ENCODE measurements around the gene CBFA2T2.

The CBFA2T2 gene

DNA sequence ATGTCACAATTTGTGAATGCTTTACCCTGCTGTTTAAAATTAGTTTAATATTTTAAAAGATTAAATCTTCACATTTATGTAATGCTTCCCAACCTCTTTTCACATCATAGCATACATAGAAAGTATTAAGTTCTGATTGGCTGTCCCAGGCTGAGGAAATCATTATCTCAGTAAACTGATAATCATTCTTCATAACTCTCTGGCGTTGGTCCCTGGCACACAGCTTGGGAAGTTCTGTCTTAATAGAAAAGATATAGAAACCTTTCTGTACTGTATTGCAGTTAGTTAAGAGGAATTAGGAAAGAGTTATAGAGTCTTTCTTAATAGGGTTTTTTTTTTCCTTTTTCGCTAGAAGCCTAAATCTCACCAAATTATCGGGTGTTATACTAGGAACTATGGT lies 85.4 kb downstream of the CBFA2T2 start:
- no peak for TF ChIP-seq SIN3A (IDR thresholded peaks at IDR 0.05; ENCODE audit: borderline replicate concordance, insufficient read depth, low read length)
- TF ChIP-seq, protein P1, sequence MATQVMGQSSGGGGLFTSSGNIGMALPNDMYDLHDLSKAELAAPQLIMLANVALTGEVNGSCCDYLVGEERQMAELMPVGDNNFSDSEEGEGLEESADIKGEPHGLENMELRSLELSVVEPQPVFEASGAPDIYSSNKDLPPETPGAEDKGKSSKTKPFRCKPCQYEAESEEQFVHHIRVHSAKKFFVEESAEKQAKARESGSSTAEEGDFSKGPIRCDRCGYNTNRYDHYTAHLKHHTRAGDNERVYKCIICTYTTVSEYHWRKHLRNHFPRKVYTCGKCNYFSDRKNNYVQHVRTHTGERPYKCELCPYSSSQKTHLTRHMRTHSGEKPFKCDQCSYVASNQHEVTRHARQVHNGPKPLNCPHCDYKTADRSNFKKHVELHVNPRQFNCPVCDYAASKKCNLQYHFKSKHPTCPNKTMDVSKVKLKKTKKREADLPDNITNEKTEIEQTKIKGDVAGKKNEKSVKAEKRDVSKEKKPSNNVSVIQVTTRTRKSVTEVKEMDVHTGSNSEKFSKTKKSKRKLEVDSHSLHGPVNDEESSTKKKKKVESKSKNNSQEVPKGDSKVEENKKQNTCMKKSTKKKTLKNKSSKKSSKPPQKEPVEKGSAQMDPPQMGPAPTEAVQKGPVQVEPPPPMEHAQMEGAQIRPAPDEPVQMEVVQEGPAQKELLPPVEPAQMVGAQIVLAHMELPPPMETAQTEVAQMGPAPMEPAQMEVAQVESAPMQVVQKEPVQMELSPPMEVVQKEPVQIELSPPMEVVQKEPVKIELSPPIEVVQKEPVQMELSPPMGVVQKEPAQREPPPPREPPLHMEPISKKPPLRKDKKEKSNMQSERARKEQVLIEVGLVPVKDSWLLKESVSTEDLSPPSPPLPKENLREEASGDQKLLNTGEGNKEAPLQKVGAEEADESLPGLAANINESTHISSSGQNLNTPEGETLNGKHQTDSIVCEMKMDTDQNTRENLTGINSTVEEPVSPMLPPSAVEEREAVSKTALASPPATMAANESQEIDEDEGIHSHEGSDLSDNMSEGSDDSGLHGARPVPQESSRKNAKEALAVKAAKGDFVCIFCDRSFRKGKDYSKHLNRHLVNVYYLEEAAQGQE (IDR thresholded peaks at IDR 0.05; ENCODE audit: insufficient read depth in 1 of 2, low read depth in 2 of 2, low read length in 2 of 2), result no peak
- TF ChIP-seq TAF1 (IDR thresholded peaks at IDR 0.05; ENCODE audit: borderline replicate concordance, insufficient read depth, low read length), result no peak
- no peak for TF ChIP-seq FOXP2 (optimal IDR thresholded peaks at IDR 0.05; ENCODE audit: borderline replicate concordance, extremely low read depth, extremely low read length, insufficient read depth)
- no peak for TF ChIP-seq POLR2AphosphoS5 (IDR thresholded peaks at IDR 0.05; ENCODE audit: low read depth, low read length)

DNA sequence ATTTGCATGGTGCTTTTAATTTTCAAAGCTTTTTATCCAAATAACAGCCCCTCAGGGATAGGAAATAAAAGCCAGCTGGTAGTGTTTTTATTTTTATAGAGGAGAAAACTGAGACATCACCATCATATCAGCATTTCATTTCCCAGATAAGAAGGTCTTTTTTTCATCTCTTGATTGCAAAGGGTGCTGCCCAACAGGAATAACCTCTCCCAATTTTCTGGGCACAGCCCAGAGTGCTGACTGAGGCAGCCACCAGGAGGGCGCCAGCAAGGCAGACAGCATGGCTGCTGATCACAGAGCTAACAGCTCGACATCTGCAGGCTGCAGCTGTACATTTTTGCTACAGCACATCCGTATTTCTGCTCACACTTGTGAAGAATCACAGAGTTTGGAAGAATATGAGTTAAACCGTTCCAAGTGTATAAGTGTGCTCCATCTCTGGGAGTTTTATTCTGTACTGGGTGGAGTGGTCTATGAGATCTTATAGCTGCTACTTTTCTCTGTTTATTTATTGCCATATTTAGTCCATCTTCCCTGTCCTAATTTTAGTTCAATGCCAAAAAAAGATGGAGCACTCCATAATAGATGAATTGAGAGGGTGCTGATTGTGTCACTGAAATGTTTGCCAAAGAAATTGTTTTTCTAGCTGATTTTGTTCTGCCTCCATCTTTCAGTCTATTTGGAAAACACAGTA lies 86.7 kb downstream of the CBFA2T2 start:
- TF ChIP-seq SIN3A (IDR thresholded peaks at IDR 0.05; ENCODE audit: borderline replicate concordance, insufficient read depth, low read length), result no peak
- TF ChIP-seq POLR2AphosphoS5 (IDR thresholded peaks at IDR 0.05; ENCODE audit: low read depth, low read length), result no peak
- TF ChIP-seq, protein P1 (IDR thresholded peaks at IDR 0.05; ENCODE audit: insufficient read depth in 1 of 2, low read depth in 2 of 2, low read length in 2 of 2), result no peak
- no peak for TF ChIP-seq FOXP2 (optimal IDR thresholded peaks at IDR 0.05; ENCODE audit: borderline replicate concordance, extremely low read depth, extremely low read length, insufficient read depth)
- no peak for TF ChIP-seq TAF1 (IDR thresholded peaks at IDR 0.05; ENCODE audit: borderline replicate concordance, insufficient read depth, low read length)

DNA sequence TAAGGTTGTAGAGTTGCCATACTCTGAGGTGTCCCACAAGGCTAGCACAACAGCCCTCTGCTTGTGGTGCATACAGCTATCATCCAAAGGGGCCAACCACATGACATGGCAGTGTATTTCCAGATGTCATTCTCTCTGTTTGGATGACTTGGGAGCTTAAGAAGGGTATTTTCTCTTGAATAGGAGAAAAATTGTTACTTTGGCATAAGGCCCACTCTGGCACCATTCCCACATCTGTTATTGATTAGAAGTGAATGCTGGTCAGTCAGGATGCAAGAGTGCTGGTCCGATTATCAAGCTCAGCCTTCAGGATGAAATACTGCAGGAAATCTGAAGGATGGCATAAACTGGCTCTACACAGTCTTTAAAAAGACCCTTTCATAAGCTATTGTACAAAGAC lies 88.6 kb downstream of the CBFA2T2 start:
- TF ChIP-seq SIN3A (IDR thresholded peaks at IDR 0.05; ENCODE audit: borderline replicate concordance, insufficient read depth, low read length), result no peak
- TF ChIP-seq POLR2AphosphoS5 (IDR thresholded peaks at IDR 0.05; ENCODE audit: low read depth, low read length), result no peak; the same call in 1 of the 2 replicates
- TF ChIP-seq, protein P1 (IDR thresholded peaks at IDR 0.05; ENCODE audit: insufficient read depth in 1 of 2, low read depth in 2 of 2, low read length in 2 of 2), result no peak

DNA sequence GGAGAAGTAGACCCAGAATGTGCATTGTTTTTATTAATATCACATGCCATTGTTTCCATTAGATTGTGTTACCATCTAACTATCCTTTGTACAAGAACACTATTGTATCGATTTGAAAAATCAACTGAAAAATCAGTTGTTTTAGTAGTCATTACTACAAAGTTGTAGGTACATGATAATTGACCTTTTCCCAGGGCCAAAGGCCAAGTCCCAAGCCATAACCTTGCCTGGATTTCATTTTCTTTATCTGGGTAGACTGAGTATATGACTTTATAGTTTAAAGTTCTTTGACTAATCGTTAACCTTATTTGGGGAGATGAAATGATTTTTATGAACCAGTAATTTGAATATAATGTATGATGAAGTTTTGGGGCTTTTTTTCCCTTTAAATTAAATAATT lies 93.2 kb downstream of the CBFA2T2 start:
- TF ChIP-seq SIN3A (IDR thresholded peaks at IDR 0.05; ENCODE audit: borderline replicate concordance, insufficient read depth, low read length) (no peak), TAF1 (IDR thresholded peaks at IDR 0.05; ENCODE audit: borderline replicate concordance, insufficient read depth, low read length) (no peak), POLR2AphosphoS5 (IDR thresholded peaks at IDR 0.05; ENCODE audit: low read depth, low read length) (no peak), FOXP2 (optimal IDR thresholded peaks at IDR 0.05; ENCODE audit: borderline replicate concordance, extremely low read depth, extremely low read length, insufficient read depth) (no peak)
- TF ChIP-seq, protein P1 (IDR thresholded peaks at IDR 0.05; ENCODE audit: insufficient read depth in 1 of 2, low read depth in 2 of 2, low read length in 2 of 2), result no peak

DNA sequence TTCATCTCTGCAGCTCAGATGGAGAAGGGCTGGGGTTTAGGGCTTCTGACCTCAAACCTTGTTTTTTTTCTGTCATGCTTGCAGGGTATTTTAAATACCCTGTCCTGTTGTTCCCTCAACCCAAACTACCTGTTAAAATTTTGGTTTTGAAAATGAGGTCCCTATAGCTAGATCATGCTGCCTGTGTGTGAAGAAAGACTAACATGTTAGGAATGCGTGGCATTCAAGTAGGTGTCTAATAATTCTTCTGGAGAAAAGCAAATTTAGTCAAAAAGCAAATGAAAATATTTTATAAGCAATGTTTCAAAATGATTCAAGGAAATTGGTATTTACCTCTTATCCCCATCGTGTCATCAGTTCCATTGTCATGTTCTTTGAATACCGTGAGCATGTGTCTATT lies 95.1 kb downstream of the CBFA2T2 start:
- TF ChIP-seq, protein P1 (IDR thresholded peaks at IDR 0.05; ENCODE audit: insufficient read depth in 1 of 2, low read depth in 2 of 2, low read length in 2 of 2), result no peak

Measured in PFSK-1 (cell line).